Lower leg skin (tissue), 4 donors: ENCODE data around the gene GPC3. TPM values are rescaled to one million over a fixed set of nuclear protein-coding genes. Genes with fewer than 3 reads are reported as not detected.

Source experiments
- DNase-seq, 2 donors: peaks; one replicate each; pipeline ENCODE4 v3.0.0-alpha.2; 2019; ENCODE audit warnings: low spot score in 2 of 2
- H3K4me3 ChIP-seq: fragments of 200-600 bp; sonication (generic); 2 replicates; pipeline ENCODE4 v1.5.1; 2017; ENCODE audit warnings: mild to moderate bottlenecking, low read depth; ENCODE audit not compliant: poor library complexity, severe bottlenecking
- CTCF ChIP-seq, 3 donors: fragments of 450-650 bp; IDR thresholded peaks; one replicate each; pipeline ENCODE4 v1.5.1; 2016; ENCODE audit warnings: antibody characterized with exemption in 3 of 3, mild to moderate bottlenecking in 3 of 3, moderate library complexity in 2 of 3
- POLR2A ChIP-seq, 2 donors: fragments of 450-650 bp; IDR thresholded peaks; one replicate each; pipeline ENCODE4 v1.6.1; 2016 to 2017; ENCODE audit warnings: antibody characterized with exemption in 2 of 2, mild to moderate bottlenecking in 1 of 2, moderate library complexity in 1 of 2
- WGBS, 2 donors: methylation state at CpG; one replicate each; pipeline ENCODE4 v1.1.5; 2018; 5-methylcytosine and 5-hydroxymethylcytosine counted together
- intact Hi-C: fragments of 100-400 bp; cut with DNase I; formaldehyde crosslinking; loops from one replicate; pipeline ENCODE4 v1.15.0; 2023; ENCODE audit warnings: low total_unique reads
- total RNA-seq, 4 donors: library from RNA; depleted of rRNA; stranded (reverse); fragments of >200 nt; gene quantifications; one replicate each; pipeline ENCODE4 v1.1.0, GENCODE V29; 2016

GPC3 gene
- total RNA-seq, 4 donors from 2014 or later = 10.4 to 24.4 (median 14.7) TPM

DNA sequence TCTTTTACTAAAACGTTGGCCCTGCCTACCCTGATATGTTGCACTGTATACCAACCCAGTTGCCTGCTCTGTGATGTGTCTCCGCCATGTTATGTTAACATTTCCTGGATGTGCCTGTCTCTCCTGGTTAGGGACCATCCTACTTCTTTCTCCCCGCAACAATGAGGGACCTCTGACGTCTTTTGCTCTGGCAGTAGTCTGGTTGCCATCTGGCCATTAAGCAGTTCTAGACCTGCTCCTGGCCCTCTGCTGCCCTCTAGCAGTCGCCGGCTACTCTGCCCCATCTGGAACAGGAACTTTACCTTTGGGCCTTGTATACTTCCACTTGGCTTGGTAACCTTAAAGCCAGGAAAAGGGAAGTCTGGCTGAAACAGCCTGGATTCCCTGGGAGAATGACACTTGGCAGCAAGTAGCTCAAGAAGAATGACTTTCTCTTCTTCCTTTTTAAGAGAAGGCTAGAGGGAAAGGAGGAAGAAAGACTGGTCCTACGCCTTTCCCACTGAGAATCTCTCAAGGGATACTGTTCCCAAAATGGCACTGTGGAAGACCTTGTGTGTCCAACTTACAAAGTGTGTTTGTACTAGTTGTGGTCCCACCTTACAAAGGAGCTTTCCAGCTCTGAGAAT, 63.5 kb downstream of the GPC3 start:
- WGBS, 2 donors = 54 to 64% methylated on average over 7 of the region's 7 CpGs
- no peak overlapping the region for H3K4me3 ChIP-seq
- no peak for TF ChIP-seq POLR2A (IDR thresholded peaks at IDR 0.05)
- TF ChIP-seq CTCF (IDR thresholded peaks at IDR 0.05) = no peak

DNA sequence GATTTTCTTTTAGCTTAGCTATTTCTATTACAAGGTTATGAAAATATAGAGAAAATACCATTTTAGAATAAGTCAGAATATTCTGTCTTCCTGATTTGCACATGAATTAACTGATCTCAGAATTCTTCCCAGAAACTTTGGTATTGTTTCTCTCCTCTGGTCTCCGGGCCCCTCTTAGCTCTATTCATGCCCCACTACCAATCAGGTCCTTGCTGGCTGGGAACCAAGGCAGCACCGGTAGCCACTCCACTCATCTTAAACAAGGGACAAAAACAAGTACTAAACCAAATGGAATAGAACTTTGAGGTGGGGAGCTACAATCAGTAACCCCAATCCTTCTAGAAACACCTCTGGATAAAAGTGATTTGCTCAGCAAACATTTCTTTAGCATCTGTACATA, 64.3 kb downstream of the GPC3 start:
- H3K4me3 ChIP-seq = no peak overlapping the region
- TF ChIP-seq POLR2A (IDR thresholded peaks at IDR 0.05) (no peak), CTCF (IDR thresholded peaks at IDR 0.05) (no peak)
- intact Hi-C loops = loop anchor here (1.0 kb wide), 1 partner anchor 27 kb away; no protein-coding TSS in a partner anchor
- WGBS, 2 donors = 73 to 82% methylated on average over 2 of the region's 2 CpGs
- DNase-seq = no peak

More for the DNA sequence above, 63.5 kb downstream of the GPC3 start:
- no peak for DNase-seq
- intact Hi-C loops = loop anchor here (1.0 kb wide), 1 partner anchor 28 kb away; no protein-coding TSS in a partner anchor

- DNase-seq = no peak
- intact Hi-C loops = no loop called here
- 74 to 75% methylated on average over 3 of the region's 3 CpGs for WGBS, 2 donors
- no peak overlapping the region for H3K4me3 ChIP-seq
- TF ChIP-seq POLR2A (IDR thresholded peaks at IDR 0.05) = no peak
- TF ChIP-seq CTCF (IDR thresholded peaks at IDR 0.05) = no peak
These were observed 67.0 kb downstream of the GPC3 start for GRCh38 chrX:133918361-133918771.

- no peak for DNase-seq
- H3K4me3 ChIP-seq = no peak overlapping the region
- intact Hi-C loops = no loop called here
- TF ChIP-seq CTCF (IDR thresholded peaks at IDR 0.05) (no peak), POLR2A (IDR thresholded peaks at IDR 0.05) (no peak)
- 76 to 92% methylated on average over 2 of the region's 2 CpGs for WGBS, 2 donors
These were observed 68.2 kb downstream of the GPC3 start for GRCh38 chrX:133916984-133917722.

DNA sequence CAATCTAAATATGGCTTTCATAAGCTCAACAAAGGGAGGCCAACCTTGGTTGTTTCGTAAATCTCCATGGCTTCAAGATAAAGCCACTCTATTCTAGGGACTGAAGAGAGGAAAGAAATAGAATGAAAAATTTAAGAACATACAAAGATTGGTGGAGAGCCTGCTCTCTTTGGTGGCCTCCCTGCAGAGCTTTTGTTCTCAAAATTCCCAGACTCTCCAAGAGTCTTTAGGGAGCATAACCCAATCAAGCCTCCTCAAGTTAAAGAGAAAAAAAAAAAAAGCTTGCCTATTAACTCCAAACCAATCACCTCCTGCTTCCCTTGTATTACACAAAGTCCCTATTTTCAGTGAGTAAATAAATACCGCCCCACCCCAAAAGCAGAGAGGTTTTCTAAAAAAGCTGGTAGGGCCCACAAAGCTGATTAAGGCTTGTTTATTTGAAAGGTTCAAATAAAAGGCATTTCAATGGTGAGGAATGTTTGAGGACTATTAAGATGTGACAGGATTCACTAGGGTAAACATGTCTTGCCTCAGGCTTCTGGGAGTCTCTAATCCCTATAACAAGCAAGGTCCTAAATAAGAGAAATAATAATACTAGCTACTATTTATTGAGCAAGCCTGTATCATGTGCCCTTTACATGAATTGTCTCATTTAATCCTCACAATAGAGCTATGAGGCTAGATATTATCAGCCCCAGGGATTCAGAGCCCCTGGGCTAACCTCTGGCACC, 71.6 kb downstream of the GPC3 start:
- H3K4me3 ChIP-seq = no peak overlapping the region
- TF ChIP-seq POLR2A (IDR thresholded peaks at IDR 0.05) (no peak), CTCF (IDR thresholded peaks at IDR 0.05) (no peak)
- no peak for DNase-seq
- 61 to 90% methylated on average over 2 of the region's 2 CpGs for WGBS, 2 donors
- intact Hi-C loops = no loop called here
